ENCODE measurements around the gene PARD3B.

DNA sequence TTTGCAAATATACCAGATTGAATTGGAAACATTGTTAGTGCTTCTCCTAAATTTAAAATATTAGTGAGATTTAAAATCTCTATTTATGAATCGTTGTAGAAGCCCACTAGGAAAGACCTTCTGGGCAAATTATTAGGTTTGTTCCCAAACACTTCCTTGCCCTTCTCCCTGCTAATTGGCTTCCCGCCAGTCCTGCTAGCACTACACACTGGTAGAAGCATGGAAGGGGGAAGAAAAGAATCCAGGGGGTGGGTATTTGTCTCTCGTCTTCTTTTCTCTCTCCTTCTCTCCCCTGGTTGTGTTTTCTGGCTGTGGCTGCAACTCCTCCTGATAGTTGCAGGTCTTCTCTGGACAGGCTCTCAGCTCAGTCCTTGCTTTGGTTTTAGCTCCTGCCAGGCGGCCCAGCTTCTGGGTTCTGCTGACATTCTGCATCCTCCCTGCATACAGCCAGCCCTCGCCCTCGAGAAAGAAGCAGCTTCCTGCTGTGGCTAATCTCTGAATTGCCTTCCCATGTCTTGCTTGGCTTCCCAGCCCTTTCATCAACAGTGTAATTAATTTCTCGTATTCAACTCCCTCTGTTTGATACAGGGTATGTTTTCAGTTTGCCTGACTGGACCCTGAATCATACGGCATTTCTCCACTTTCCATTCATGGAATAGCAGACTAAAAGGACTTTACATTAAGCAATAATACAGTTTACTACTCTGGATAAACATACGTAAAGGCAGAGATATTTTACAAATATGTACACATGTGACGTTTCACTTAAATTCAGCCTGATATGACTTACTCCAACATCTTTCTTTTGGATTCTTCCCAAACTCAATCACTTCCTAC lies 6.9 kb upstream of the PARD3B start:
- TF ChIP-seq, protein P1, sequence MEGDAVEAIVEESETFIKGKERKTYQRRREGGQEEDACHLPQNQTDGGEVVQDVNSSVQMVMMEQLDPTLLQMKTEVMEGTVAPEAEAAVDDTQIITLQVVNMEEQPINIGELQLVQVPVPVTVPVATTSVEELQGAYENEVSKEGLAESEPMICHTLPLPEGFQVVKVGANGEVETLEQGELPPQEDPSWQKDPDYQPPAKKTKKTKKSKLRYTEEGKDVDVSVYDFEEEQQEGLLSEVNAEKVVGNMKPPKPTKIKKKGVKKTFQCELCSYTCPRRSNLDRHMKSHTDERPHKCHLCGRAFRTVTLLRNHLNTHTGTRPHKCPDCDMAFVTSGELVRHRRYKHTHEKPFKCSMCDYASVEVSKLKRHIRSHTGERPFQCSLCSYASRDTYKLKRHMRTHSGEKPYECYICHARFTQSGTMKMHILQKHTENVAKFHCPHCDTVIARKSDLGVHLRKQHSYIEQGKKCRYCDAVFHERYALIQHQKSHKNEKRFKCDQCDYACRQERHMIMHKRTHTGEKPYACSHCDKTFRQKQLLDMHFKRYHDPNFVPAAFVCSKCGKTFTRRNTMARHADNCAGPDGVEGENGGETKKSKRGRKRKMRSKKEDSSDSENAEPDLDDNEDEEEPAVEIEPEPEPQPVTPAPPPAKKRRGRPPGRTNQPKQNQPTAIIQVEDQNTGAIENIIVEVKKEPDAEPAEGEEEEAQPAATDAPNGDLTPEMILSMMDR (IDR thresholded peaks at IDR 0.05) = no peak
- TF ChIP-seq POLR2AphosphoS5 (IDR thresholded peaks at IDR 0.05) = no peak
- TF ChIP-seq POLR2A (IDR thresholded peaks at IDR 0.05) = no peak
- TF ChIP-seq EP300 (IDR thresholded peaks at IDR 0.05) = no peak

Data from sigmoid colon (tissue), 4 donors.